Hepatocyte (in vitro differentiated cells): Measurements from ENCODE around the gene ARL14EPL.

Source experiments
- EZH2phosphoT487 ChIP-seq: fragments of 200-600 bp; sonication (generic); IDR thresholded peaks from one replicate; pipeline ENCODE4 v1.6.1; 2018; ENCODE audit warnings: antibody characterized with exemption, mild to moderate bottlenecking, low read depth, moderate library complexity; ENCODE audit not compliant: unreplicated experiment, severe bottlenecking
- TF ChIP-seq, protein P1 (sequence below): fragments of 200-600 bp; sonication (generic); IDR thresholded peaks from 2 replicates; pipeline ENCODE4 v1.5.1; 2016; ENCODE audit warnings: antibody characterized with exemption, mild to moderate bottlenecking; ENCODE audit not compliant: poor library complexity

GRCh38 chr5:116097301-116097700 is 65.0 kb downstream of the ARL14EPL start:
- TF ChIP-seq, protein P1, sequence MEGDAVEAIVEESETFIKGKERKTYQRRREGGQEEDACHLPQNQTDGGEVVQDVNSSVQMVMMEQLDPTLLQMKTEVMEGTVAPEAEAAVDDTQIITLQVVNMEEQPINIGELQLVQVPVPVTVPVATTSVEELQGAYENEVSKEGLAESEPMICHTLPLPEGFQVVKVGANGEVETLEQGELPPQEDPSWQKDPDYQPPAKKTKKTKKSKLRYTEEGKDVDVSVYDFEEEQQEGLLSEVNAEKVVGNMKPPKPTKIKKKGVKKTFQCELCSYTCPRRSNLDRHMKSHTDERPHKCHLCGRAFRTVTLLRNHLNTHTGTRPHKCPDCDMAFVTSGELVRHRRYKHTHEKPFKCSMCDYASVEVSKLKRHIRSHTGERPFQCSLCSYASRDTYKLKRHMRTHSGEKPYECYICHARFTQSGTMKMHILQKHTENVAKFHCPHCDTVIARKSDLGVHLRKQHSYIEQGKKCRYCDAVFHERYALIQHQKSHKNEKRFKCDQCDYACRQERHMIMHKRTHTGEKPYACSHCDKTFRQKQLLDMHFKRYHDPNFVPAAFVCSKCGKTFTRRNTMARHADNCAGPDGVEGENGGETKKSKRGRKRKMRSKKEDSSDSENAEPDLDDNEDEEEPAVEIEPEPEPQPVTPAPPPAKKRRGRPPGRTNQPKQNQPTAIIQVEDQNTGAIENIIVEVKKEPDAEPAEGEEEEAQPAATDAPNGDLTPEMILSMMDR = no peak
- TF ChIP-seq EZH2phosphoT487 = no peak
